Effector memory CD4-positive, alpha-beta T cell (primary cell): ENCODE data around the gene FRG2B.
"Not testable (repeated sequence)": the region's sequence is repeated elsewhere in the genome, so short reads cannot be mapped to it uniquely, and the experiment has no call there.

Experiments used
- DNase-seq, 3 donors: peaks; one replicate each; pipeline ENCODE4 v3.0.0-alpha.2; 2020
- H3K27ac ChIP-seq: 2 replicates; pipeline ENCODE4 v1.7.0; 2013; ENCODE audit warnings: mild to moderate bottlenecking, low read length, moderate library complexity; ENCODE audit not compliant: insufficient read depth, poor library complexity, severe bottlenecking
- H3K27me3 ChIP-seq: replicated peaks from 2 replicates; pipeline ENCODE4 v1.7.0; 2013; ENCODE audit warnings: mild to moderate bottlenecking, low read length; ENCODE audit not compliant: insufficient read depth, control insufficient read depth, poor library complexity, severe bottlenecking
- H3K36me3 ChIP-seq: 2 replicates; pipeline ENCODE4 v1.7.0; 2013; ENCODE audit warnings: mild to moderate bottlenecking, low read length, moderate library complexity; ENCODE audit not compliant: control insufficient read depth, insufficient read depth
- H3K4me1 ChIP-seq: 2 replicates; pipeline ENCODE4 v1.7.0; 2013; ENCODE audit warnings: low read length, mild to moderate bottlenecking; ENCODE audit not compliant: control insufficient read depth, insufficient read depth, poor library complexity, severe bottlenecking
- H3K4me3 ChIP-seq: 2 replicates; pipeline ENCODE4 v1.7.0; 2013; ENCODE audit warnings: low read length, low read depth, mild to moderate bottlenecking; ENCODE audit not compliant: insufficient read depth, poor library complexity, severe bottlenecking
- H3K9me3 ChIP-seq: 2 replicates; pipeline ENCODE4 v1.7.0; 2013; ENCODE audit warnings: mild to moderate bottlenecking, low read length, moderate library complexity; ENCODE audit not compliant: control insufficient read depth

The FRG2B gene

GRCh38 chr10:133630723-133631249, 4.2 kb upstream of the FRG2B start:
- H3K27ac ChIP-seq, H3K27me3 ChIP-seq, H3K4me1 ChIP-seq, DNase-seq, H3K4me3 ChIP-seq, H3K36me3 ChIP-seq, H3K9me3 ChIP-seq: not testable (repeated sequence)

DNA sequence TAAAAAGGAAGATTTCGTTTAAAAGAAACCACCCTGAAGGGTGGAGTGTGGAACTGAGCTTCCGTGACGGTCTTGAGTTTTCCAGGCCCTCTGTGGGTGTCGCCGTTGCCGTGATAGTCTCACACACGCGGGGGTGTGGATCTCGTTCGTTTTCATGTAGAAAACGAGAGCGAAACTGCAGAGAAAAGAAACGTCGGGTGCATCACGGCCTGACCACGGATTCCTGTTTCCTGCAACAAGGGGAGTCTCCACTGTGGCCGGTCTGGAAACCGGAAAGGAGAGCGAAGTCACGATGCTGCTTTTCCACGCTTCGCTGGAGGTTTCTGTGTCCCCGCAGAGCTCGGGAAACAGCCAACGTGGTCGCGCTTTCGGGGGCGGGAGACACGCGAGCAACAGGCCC, 4.1 kb downstream of the FRG2B start:
- H3K36me3 ChIP-seq, DNase-seq, H3K4me1 ChIP-seq, H3K27me3 ChIP-seq, H3K9me3 ChIP-seq, H3K27ac ChIP-seq, H3K4me3 ChIP-seq: not testable (repeated sequence)

- no peak for DNase-seq
- Histone ChIP-seq H3K9me3 (no peaks in the 10 kb centered on the region), H3K27me3 (peaks cover 7% of the 10 kb centered on the region), H3K27ac (no peak overlapping the region), H3K36me3 (no peaks in the 10 kb centered on the region), H3K4me1 (no peaks in the 10 kb centered on the region), H3K4me3 (no peak overlapping the region)
Observed at GRCh38 chr10:133618851-133619250, 7.7 kb downstream of the FRG2B start.

DNA sequence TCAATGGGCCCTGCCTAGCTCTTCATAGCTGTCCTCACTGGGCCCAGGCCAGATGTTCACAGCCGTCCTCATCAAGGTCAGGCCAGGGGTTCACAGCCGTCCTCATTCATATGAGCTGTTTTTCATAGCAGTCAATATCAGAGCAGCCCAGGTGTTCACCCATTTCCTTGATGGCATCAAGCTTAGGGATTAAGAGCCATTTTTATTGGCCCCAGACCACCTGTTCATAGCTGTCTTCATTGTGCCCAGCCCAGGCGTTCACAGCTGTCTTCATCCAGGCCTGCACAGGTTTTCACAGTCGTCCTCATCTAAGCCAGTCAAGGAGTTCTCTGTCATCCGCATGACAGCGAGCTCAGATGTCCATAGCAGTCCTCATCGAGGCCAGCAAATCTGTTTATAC, 9.4 kb downstream of the FRG2B start:
- Histone ChIP-seq H3K9me3 (no peaks in the 10 kb centered on the region), H3K4me3 (no peak overlapping the region)
- no peak for DNase-seq

DNA sequence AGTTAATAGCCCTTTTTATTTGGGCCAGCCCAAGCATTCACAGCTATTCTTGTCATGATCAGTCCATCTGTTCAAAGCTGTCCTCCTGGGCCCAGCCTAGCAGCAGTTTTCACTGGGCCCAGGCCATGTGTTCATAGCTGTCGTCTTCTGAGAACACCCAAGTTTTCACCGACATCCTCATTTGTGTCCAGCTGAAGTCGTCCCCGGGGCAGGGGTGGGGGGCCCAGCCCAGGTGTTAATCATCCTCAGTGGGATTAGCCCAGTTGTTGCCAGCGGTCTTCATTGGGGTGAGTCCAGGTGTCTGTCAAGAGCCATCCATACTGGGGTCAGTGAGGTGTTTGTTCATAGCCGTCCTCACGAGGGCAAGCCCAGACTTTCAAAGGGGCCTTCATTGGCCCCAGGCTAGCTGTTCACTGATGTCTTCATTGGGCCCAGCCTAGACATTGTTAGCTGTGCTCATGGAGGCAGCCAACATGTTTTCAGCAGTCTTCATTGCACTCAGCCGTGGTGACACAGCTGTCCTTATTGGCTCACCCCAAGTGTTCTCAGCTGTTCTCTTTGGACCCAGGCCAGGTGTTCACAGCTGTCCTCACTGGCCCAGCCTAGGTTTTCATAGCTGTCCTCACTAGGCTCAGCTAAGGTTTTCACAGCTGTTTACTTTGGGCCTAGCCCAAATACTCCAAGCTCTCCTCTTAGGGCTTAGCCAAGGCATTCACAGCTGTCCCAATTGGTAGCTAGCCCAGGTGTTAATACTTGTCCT, 10.0 kb downstream of the FRG2B start:
- Histone ChIP-seq H3K36me3 (no peaks in the 10 kb centered on the region), H3K27me3 (peaks cover 3% of the 10 kb centered on the region), H3K9me3 (no peaks in the 10 kb centered on the region), H3K27ac (no peak overlapping the region), H3K4me3 (no peak overlapping the region), H3K4me1 (no peaks in the 10 kb centered on the region)
- no peak for DNase-seq

More for the DNA sequence above, 9.4 kb downstream of the FRG2B start:
- Histone ChIP-seq H3K4me1 (no peaks in the 10 kb centered on the region), H3K27me3 (peaks cover 3% of the 10 kb centered on the region), H3K36me3 (no peaks in the 10 kb centered on the region), H3K27ac (no peak overlapping the region)

DNA sequence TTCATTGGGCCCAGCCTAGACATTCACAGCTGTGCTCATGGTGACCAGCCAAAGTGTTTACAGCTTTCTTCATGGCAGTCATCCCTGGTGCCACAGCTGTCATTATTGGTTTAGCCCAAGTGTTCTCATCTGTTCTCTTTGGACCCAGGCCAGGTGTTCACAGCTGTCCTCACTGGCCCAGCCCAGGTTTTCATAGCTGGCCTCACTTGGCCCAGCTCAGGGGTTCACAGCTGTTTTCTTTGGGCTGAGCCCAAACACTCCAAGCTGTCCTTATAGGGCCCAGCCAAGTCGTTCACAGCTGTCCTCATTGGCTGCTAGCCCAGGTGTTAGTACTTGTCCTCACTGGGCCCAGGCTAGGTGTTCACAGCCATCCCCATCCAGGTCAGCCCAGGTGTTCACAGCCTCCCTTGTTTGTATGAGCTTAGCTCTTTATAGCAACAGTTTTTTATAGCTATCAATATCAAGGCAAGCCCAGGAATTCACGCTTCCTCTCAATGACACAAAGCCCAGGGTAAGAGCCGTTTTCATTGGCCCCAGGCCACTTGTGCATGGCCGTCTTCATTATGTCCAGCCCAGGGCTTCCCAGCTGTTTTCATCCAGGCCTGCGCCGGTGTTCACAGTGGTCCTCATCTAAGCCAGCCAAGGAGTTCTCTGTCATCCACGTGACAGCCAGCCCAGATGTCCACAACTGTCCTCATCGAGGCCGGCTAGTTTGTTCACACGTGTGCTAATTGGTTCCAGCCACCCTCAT, 11.6 kb downstream of the FRG2B start:
- DNase-seq, result no peak
- H3K9me3 ChIP-seq, result no peaks in the 10 kb centered on the region

GRCh38 chr10:133613699-133614098, 12.9 kb downstream of the FRG2B start:
- DNase-seq, result no peak

More for the DNA sequence above, 11.6 kb downstream of the FRG2B start:
- Histone ChIP-seq H3K4me3 (no peak overlapping the region), H3K27me3 (no peaks in the 10 kb centered on the region), H3K36me3 (no peaks in the 10 kb centered on the region), H3K4me1 (no peaks in the 10 kb centered on the region), H3K27ac (no peak overlapping the region)

GRCh38 chr10:133611079-133611478, 15.5 kb downstream of the FRG2B start:
- no peak overlapping the region for H3K27ac ChIP-seq
- H3K9me3 ChIP-seq, result no peaks in the 10 kb centered on the region
- H3K36me3 ChIP-seq, result no peaks in the 10 kb centered on the region
- DNase-seq, result no peak
- no peak overlapping the region for H3K4me3 ChIP-seq
- no peaks in the 10 kb centered on the region for H3K27me3 ChIP-seq
- no peaks in the 10 kb centered on the region for H3K4me1 ChIP-seq

More at GRCh38 chr10:133613699-133614098, 12.9 kb downstream of the FRG2B start:
- no peaks in the 10 kb centered on the region for H3K36me3 ChIP-seq
- H3K27me3 ChIP-seq, result no peaks in the 10 kb centered on the region
- H3K4me3 ChIP-seq, result no peak overlapping the region
- H3K27ac ChIP-seq, result no peak overlapping the region
- H3K4me1 ChIP-seq, result no peaks in the 10 kb centered on the region
- H3K9me3 ChIP-seq, result no peaks in the 10 kb centered on the region

GRCh38 chr10:133608855-133609254, 17.7 kb downstream of the FRG2B start:
- Histone ChIP-seq H3K9me3 (no peaks in the 10 kb centered on the region), H3K4me3 (no peak overlapping the region), H3K27me3 (no peaks in the 10 kb centered on the region), H3K36me3 (no peaks in the 10 kb centered on the region), H3K27ac (no peak overlapping the region), H3K4me1 (no peaks in the 10 kb centered on the region)
- DNase-seq, result no peak

DNA sequence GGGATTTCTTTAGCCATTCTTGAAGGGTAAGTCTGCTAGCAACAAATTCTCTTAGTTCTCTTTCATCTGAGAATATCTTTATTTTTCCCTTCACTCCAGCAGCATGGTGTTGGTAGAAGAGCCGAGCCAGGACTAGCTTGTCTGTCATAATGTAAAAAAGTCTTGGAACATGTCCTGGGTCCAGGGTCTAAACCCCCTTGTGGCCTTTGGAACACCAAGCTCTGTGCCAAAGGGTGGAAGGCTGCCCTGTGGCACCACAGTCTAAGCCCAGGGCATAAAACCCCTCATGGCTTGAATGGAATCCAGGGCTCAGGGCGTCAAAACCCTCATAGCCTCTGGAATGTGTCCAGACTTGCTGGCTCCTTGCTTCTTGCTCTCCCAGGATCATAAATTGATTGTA, 23.2 kb downstream of the FRG2B start:
- H3K9me3 ChIP-seq, H3K4me3 ChIP-seq, H3K36me3 ChIP-seq, DNase-seq, H3K4me1 ChIP-seq, H3K27me3 ChIP-seq, H3K27ac ChIP-seq: not testable (repeated sequence)
